Peyer's patch (tissue), 4 donors: ENCODE data around the gene BCAS1. TPM values are rescaled to one million over a fixed set of nuclear protein-coding genes. Genes with fewer than 3 reads are reported as not detected.

Experiments
- DNase-seq, 3 donors: peaks; one replicate each; pipeline ENCODE4 v3.0.0-alpha.2; 2017 to 2019
- H3K27ac ChIP-seq, 4 donors: fragments of 200-600 bp; sonication (generic); one replicate each; pipeline ENCODE4 v1.5.1; 2016 to 2019
- H3K27me3 ChIP-seq, 2 donors: fragments of 200-600 bp; sonication (generic); one replicate each; pipeline ENCODE4 v1.5.1; 2019
- H3K36me3 ChIP-seq, 3 donors: fragments of 200-600 bp; sonication (generic); one replicate each; pipeline ENCODE4 v1.5.1; 2016 to 2019
- H3K4me1 ChIP-seq, 4 donors: fragments of 200-600 bp; sonication (generic); one replicate each; pipeline ENCODE4 v1.5.1; 2016 to 2019
- H3K4me3 ChIP-seq, 4 donors: fragments of 200-600 bp; sonication (generic); 1 replicate in 3 of 4; 2 replicates in 1 of 4; pipeline ENCODE4 v1.5.1; 2016 to 2019; ENCODE audit warnings: mild to moderate bottlenecking in 1 of 4
- H3K9me3 ChIP-seq, 4 donors: fragments of 200-600 bp; sonication (generic); one replicate each; pipeline ENCODE4 v1.5.1; 2016 to 2019; ENCODE audit warnings: mild to moderate bottlenecking in 1 of 4
- POLR2A ChIP-seq, 2 donors: fragments of 450-650 bp; IDR thresholded peaks; one replicate each; pipeline ENCODE4 v1.5.1; 2017; ENCODE audit warnings: antibody characterized with exemption in 2 of 2, mild to moderate bottlenecking in 2 of 2, moderate library complexity in 2 of 2
- total RNA-seq, 4 donors: library from RNA; depleted of rRNA; stranded (reverse); fragments of >200 nt; gene quantifications; one replicate each; pipeline ENCODE4 v1.1.0, GENCODE V29; 2016
- TF ChIP-seq, protein P1 (sequence below), 6 experiments: fragments of 450-650 bp in 4 of 6; fragments of 200-600 bp in 2 of 6; sonication (generic) in 1 of 6; IDR thresholded peaks; one replicate each; pipeline ENCODE4 v1.5.1; 2017 to 2019; ENCODE audit warnings: antibody characterized with exemption in 6 of 6, mild to moderate bottlenecking in 3 of 6, moderate library complexity in 1 of 6

The BCAS1 gene
- total RNA-seq, 4 donors from 2014 or later = 21.5 to 58.1 (median 43.2) TPM

DNA sequence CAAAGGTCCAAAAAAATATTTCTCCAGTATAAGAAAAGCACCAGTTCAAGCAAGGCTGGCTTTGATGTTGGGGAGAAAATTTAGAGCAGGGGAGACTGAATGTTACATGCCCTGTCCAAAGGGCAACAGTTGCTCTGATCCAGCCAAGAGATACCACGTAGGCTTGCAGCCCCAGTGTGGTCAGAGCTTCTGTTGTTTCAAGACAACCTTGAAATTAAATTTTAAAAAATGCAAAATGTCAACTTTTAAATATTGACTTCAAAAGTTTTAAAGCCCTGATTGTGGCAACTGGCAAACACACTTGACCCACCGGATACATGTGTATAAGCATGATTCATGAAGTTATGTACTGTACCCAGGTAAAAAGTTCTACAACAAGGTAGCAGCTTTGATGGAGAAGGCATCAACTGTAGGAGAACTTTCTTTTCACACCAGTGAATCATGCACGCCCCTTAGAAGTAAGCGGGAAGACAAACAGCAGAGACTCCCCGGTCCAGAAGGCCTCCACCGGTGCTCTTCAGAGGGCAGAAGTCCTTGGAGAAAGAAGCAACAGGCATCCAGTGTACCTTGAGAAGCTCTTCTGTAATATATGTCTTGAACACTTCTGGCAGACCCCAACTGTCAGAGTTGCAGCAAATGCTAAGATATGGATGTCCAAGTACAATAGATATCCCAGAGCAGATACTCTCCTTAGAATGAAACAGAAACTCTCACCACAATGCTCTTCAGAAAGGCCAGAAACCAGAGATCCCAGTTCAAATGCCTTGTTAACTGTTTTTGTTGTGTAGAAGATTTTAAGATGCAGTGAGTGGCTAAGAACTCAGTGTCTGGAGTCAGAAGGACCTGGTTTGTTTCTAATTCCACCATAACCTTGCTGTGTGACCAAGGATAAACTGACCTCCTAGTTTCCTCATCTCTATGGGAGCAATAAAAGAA, 115.4 kb downstream of the BCAS1 start:
- H3K27ac ChIP-seq = no peak overlapping the region
- H3K9me3 ChIP-seq = no peaks in the 10 kb centered on the region
- DNase-seq = no peak
- H3K27me3 ChIP-seq = no peaks in the 10 kb centered on the region
- no peak for TF ChIP-seq POLR2A (IDR thresholded peaks at IDR 0.05)
- TF ChIP-seq, protein P1, sequence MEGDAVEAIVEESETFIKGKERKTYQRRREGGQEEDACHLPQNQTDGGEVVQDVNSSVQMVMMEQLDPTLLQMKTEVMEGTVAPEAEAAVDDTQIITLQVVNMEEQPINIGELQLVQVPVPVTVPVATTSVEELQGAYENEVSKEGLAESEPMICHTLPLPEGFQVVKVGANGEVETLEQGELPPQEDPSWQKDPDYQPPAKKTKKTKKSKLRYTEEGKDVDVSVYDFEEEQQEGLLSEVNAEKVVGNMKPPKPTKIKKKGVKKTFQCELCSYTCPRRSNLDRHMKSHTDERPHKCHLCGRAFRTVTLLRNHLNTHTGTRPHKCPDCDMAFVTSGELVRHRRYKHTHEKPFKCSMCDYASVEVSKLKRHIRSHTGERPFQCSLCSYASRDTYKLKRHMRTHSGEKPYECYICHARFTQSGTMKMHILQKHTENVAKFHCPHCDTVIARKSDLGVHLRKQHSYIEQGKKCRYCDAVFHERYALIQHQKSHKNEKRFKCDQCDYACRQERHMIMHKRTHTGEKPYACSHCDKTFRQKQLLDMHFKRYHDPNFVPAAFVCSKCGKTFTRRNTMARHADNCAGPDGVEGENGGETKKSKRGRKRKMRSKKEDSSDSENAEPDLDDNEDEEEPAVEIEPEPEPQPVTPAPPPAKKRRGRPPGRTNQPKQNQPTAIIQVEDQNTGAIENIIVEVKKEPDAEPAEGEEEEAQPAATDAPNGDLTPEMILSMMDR (IDR thresholded peaks at IDR 0.05) = no peak
- H3K36me3 ChIP-seq = no peaks in the 10 kb centered on the region
- no peak overlapping the region for H3K4me3 ChIP-seq
- H3K4me1 ChIP-seq = no peaks in the 10 kb centered on the region

DNA sequence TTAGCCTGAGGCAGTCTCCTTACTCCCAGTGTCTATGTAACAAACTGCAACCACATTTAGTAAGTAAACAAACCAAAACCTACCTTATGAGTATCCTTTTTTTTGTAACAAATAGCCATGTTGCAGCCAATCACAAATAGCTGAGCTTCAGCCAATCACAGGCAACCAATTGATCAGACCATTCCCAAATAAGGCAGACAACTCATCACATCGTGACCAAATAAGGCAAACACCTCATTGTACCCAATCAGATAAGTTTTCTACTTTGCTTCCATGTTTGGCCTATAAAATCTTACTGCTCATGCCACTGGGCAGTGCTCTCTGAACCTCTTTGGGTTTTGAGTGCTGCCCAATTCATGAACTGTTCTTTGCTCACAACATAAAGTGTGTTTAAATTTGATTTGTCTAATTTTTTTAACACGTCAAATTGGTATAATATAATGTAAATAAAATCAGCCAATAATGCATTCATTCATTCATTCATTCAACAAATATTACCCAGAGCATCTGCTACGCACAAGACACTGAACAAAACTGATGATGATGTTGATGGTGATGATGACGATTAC, 117.8 kb downstream of the BCAS1 start:
- Histone ChIP-seq H3K9me3 (no peaks in the 10 kb centered on the region), H3K4me1 (peaks cover 0 to 9% (median 4%) of the 10 kb centered on the region in 4 donors), H3K27ac (no peak overlapping the region), H3K27me3 (no peaks in the 10 kb centered on the region), H3K4me3 (no peak overlapping the region), H3K36me3 (no peaks in the 10 kb centered on the region)
- no peak for TF ChIP-seq POLR2A (IDR thresholded peaks at IDR 0.05)
- TF ChIP-seq, protein P1 (IDR thresholded peaks at IDR 0.05) = no peak
- DNase-seq = no peak

DNA sequence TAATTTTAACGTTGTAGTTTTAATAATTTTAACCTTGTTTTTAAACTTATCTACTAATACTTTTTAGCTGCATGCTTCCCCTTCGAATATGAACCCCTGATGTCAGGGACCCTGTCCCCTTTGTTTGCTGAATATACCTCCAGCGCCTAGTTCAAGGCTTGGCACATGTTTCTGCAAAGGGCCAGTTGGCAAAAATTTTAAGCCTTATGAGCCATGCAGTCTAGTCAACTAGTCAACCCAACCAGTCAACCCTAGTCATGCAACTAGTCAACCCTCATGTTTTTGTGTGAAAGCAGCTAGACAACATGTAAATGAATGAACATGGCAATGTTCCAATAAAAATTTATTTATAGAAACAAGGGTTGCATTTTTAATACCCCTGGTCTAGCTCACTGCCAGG, 119.8 kb downstream of the BCAS1 start:
- Histone ChIP-seq H3K36me3 (no peaks in the 10 kb centered on the region), H3K27me3 (no peaks in the 10 kb centered on the region), H3K27ac (no peak overlapping the region), H3K4me3 (no peak overlapping the region), H3K4me1 (peaks cover 0 to 9% (median 4%) of the 10 kb centered on the region in 4 donors), H3K9me3 (no peaks in the 10 kb centered on the region)
- DNase-seq = no peak
- TF ChIP-seq, protein P1 (IDR thresholded peaks at IDR 0.05) = no peak
- no peak for TF ChIP-seq POLR2A (IDR thresholded peaks at IDR 0.05)

DNA sequence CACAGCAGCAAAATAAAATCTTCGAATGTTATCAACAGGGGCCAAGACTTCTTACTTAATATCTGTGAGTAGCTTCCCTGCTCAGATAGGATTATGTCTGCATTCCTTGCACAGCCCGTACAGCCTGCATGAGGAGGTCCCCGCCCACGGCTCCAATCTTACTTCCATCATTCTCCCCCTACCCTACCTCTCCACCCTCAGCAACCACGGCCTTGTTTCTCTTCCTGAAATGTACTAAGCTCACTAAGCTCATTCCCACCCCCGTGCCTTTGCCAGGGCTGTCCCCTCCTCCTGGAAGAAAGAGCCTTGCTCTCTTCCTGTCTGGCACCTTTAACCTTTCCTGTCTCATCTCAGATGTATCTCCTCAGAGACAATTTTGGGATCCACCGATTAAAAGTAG, 120.4 kb downstream of the BCAS1 start:
- H3K4me1 ChIP-seq = peaks cover 0 to 9% (median 4%) of the 10 kb centered on the region in 4 donors
- no peaks in the 10 kb centered on the region for H3K36me3 ChIP-seq
- no peak for TF ChIP-seq POLR2A (IDR thresholded peaks at IDR 0.05)
- TF ChIP-seq, protein P1 (IDR thresholded peaks at IDR 0.05) = no peak
- no peaks in the 10 kb centered on the region for H3K27me3 ChIP-seq
- no peak overlapping the region for H3K4me3 ChIP-seq
- no peak overlapping the region for H3K27ac ChIP-seq
- DNase-seq = no peak
- no peaks in the 10 kb centered on the region for H3K9me3 ChIP-seq

DNA sequence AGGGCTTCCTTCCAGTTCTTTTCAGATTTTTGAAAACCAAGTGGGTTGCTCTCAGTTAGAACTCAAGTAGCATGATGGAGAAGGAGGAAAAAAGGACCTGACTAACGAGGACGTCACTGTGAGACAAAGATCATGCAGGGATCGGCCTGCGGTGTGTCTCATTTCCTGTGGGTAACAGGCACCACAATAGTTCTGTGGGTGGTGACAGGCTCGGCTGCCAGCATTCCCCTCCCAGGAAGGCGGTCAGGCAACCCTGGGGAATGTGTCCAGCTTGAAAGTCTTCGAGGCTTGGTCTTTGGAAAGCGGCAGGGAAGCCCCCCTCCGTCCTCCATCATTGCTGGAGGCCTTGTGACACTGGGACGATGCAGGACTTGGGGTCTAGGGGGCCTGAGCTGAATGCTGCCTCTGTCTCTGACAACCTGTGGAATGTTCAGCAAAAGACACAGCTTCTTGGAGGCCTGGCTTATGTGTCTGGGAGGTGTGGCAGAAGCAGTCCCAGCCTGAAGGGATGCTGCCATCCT, 121.0 kb downstream of the BCAS1 start:
- H3K4me1 ChIP-seq = peaks cover 0 to 9% (median 4%) of the 10 kb centered on the region in 4 donors
- no peak for TF ChIP-seq POLR2A (IDR thresholded peaks at IDR 0.05)
- TF ChIP-seq, protein P1 (IDR thresholded peaks at IDR 0.05) = no peak
- H3K27ac ChIP-seq = peak overlapping the region in 1 of 4 donors; percentile 39
- peak in 2 of 3 donors; percentile 84 to 91 for DNase-seq
- H3K4me3 ChIP-seq = no peak overlapping the region
- no peaks in the 10 kb centered on the region for H3K9me3 ChIP-seq
- H3K27me3 ChIP-seq = no peaks in the 10 kb centered on the region
- H3K36me3 ChIP-seq = no peaks in the 10 kb centered on the region
